Mesenchymal stem cell (in vitro differentiated cells and primary cell): Measurements from ENCODE around the gene HES4. TPM values are rescaled to one million over a fixed set of nuclear protein-coding genes. Genes with fewer than 3 reads are reported as not detected.

Experiments
- DNase-seq: peaks from one replicate; pipeline ENCODE4 v3.0.0-alpha.2; 2013
- H2AFZ ChIP-seq: one replicate; pipeline ENCODE4 v1.6.1; 2013; ENCODE audit warnings: low read depth, mild to moderate bottlenecking, control low read depth, inconsistent platforms, low read length, moderate library complexity
- H2AK5ac ChIP-seq: 2 replicates; pipeline ENCODE4 v1.6.1; 2013; ENCODE audit warnings: low read length, moderate library complexity, mild to moderate bottlenecking, inconsistent platforms; ENCODE audit not compliant: severe bottlenecking
- H2BK120ac ChIP-seq: one replicate; pipeline ENCODE4 v1.6.1; 2013; ENCODE audit warnings: low read depth, mild to moderate bottlenecking, inconsistent platforms, low read length, moderate library complexity
- H2BK12ac ChIP-seq, 2 experiments: one replicate each; pipeline ENCODE4 v1.6.1; 2013; ENCODE audit warnings: inconsistent platforms in 2 of 2, low read length in 2 of 2, mild to moderate bottlenecking in 2 of 2, moderate library complexity in 2 of 2, control low read depth in 1 of 2
- H2BK15ac ChIP-seq: one replicate; pipeline ENCODE4 v1.6.1; 2013; ENCODE audit warnings: mild to moderate bottlenecking, low read depth, inconsistent platforms; ENCODE audit not compliant: poor library complexity, severe bottlenecking
- H2BK5ac ChIP-seq: 2 replicates; pipeline ENCODE4 v1.6.1; 2013; ENCODE audit warnings: low read depth, mild to moderate bottlenecking, low read length, control low read depth, inconsistent platforms; ENCODE audit not compliant: poor library complexity, severe bottlenecking
- H3K14ac ChIP-seq, 2 experiments: one replicate each; pipeline ENCODE4 v1.6.1; 2013; ENCODE audit warnings: inconsistent platforms in 2 of 2, low read length in 2 of 2, control low read depth in 1 of 2, mild to moderate bottlenecking in 1 of 2, moderate library complexity in 1 of 2
- H3K18ac ChIP-seq, 2 experiments: one replicate each; pipeline ENCODE4 v1.6.1; 2013; ENCODE audit warnings: inconsistent platforms in 2 of 2, low read length in 2 of 2, control low read depth in 1 of 2, low read depth in 1 of 2, mild to moderate bottlenecking in 1 of 2
- H3K23ac ChIP-seq, 2 experiments: one replicate each; pipeline ENCODE4 v1.6.1; 2013; ENCODE audit warnings: inconsistent platforms in 2 of 2, low read length in 2 of 2, mild to moderate bottlenecking in 2 of 2, moderate library complexity in 2 of 2, control low read depth in 1 of 2
- H3K27ac ChIP-seq: 2 replicates; pipeline ENCODE4 v1.5.1; 2013; ENCODE audit warnings: mild to moderate bottlenecking, moderate library complexity, low read length, control low read depth, inconsistent platforms; ENCODE audit not compliant: poor library complexity, severe bottlenecking
- H3K27me3 ChIP-seq, 2 experiments: 2 replicates each; pipeline versions ENCODE4 v1.6.1 to v1.7.0; 2013; ENCODE audit warnings: low read length in 2 of 2, mild to moderate bottlenecking in 2 of 2, moderate library complexity in 2 of 2, control low read depth in 1 of 2, inconsistent platforms in 1 of 2; ENCODE audit not compliant: control insufficient read depth in 1 of 2, insufficient read depth in 1 of 2
- H3K36me3 ChIP-seq, 2 experiments: 2 replicates each; pipeline versions ENCODE4 v1.6.1 to v1.7.0; 2013; ENCODE audit warnings: low read length in 2 of 2, control low read depth in 1 of 2, inconsistent platforms in 1 of 2, low read depth in 1 of 2, mild to moderate bottlenecking in 1 of 2; ENCODE audit not compliant: insufficient read depth in 2 of 2, control insufficient read depth in 1 of 2
- H3K4ac ChIP-seq, 2 experiments: one replicate each; pipeline ENCODE4 v1.6.1; 2013; ENCODE audit warnings: inconsistent platforms in 2 of 2, low read length in 2 of 2, mild to moderate bottlenecking in 2 of 2, moderate library complexity in 2 of 2, control low read depth in 1 of 2, low read depth in 1 of 2
- H3K4me1 ChIP-seq: 2 replicates; pipeline ENCODE4 v1.6.1; 2013; ENCODE audit warnings: low read depth, low read length, control low read depth; ENCODE audit not compliant: control insufficient read depth, insufficient read depth
- H3K4me2 ChIP-seq: 2 replicates; pipeline ENCODE4 v1.6.1; 2013; ENCODE audit warnings: low read length, mild to moderate bottlenecking, inconsistent platforms; ENCODE audit not compliant: poor library complexity, severe bottlenecking
- H3K4me3 ChIP-seq, 2 experiments: 2 replicates each; pipeline versions ENCODE4 v1.5.1 to v1.7.0; 2013; ENCODE audit warnings: low read length in 2 of 2, mild to moderate bottlenecking in 2 of 2, control low read depth in 1 of 2, low read depth in 1 of 2; ENCODE audit not compliant: insufficient read depth in 1 of 2
- H3K79me1 ChIP-seq: replicated peaks from 2 replicates; pipeline ENCODE4 v1.6.1; 2013; ENCODE audit warnings: mild to moderate bottlenecking, control low read depth, low read length, inconsistent platforms; ENCODE audit not compliant: poor library complexity, severe bottlenecking
- H3K9ac ChIP-seq: 2 replicates; pipeline ENCODE4 v1.7.0; 2013; ENCODE audit warnings: mild to moderate bottlenecking, low read length, moderate library complexity
- H3K9me3 ChIP-seq: 2 replicates; pipeline ENCODE4 v1.7.0; 2013; ENCODE audit warnings: mild to moderate bottlenecking, low read length; ENCODE audit not compliant: control insufficient read depth
- H4K8ac ChIP-seq: one replicate; pipeline ENCODE4 v1.6.1; 2013; ENCODE audit warnings: inconsistent platforms, mild to moderate bottlenecking, low read length, moderate library complexity
- H4K91ac ChIP-seq: one replicate; pipeline ENCODE4 v1.6.1; 2013; ENCODE audit warnings: mild to moderate bottlenecking, low read length, inconsistent platforms
- WGBS: methylation state at CpG from one replicate; pipeline ENCODE4 v1.1.7; 2013; ENCODE audit warnings: mixed read lengths; 5-methylcytosine and 5-hydroxymethylcytosine counted together
- polyA plus RNA-seq, 2 experiments: library from polyadenylated mRNA; stranded (reverse); fragments of 200-250 nt; gene quantifications; one replicate each; pipeline ENCODE4 v1.2.3, GENCODE V29; 2013

Gene HES4, protein sequence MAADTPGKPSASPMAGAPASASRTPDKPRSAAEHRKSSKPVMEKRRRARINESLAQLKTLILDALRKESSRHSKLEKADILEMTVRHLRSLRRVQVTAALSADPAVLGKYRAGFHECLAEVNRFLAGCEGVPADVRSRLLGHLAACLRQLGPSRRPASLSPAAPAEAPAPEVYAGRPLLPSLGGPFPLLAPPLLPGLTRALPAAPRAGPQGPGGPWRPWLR
- 28.5 TPM for polyA plus RNA-seq (2013, experiment 1 of 2)
- 25.8 TPM for polyA plus RNA-seq (2013, experiment 2 of 2)

DNA sequence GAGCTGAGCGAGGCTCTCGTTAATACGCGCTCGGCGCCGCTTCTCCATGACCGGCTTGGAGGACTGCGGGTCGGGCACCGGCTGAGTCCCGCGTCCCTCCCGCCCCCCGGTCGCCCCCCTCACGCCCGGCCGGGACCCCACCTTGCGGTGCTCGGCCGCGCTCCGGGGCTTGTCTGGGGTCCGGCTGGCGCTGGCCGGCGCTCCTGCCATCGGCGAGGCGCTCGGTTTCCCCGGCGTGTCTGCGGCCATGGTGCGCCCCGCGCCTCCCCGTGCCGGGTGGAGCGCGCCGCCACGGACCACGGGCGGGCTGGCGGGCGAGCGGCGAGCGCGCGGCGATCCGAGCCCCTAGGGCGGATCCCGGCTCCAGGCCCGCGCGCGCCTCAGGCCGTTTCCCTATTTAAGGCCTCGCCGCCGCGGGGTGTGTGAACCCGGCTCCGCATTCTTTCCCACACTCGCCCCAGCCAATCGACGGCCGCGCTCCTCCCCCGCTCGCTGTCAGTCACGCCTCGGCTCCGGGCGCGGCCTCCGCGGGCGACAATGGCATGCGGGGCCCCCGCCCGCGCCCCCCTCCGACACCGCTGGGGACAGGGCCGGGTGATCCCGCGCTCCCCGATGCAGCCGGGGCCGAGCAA is at the start of gene HES4:
HES4 (minus strand) TSS at position 373 of the 632 bp plus-strand sequence; CDS start at position 249, 124 bp downstream.
- Histone ChIP-seq H3K4me2 (peak within 1 kb of the TSS; percentile 99), H3K4me3 (peak within 1 kb of the TSS; percentile 55 to 71), H2AK5ac (no peak within 1 kb of the TSS), H2AFZ (peak within 1 kb of the TSS; percentile 78), H2BK120ac (peak within 1 kb of the TSS; percentile 95), H3K27me3 (peaks cover 16 to 82% of the 10 kb centered on the region in 2 experiments), H3K14ac (peak within 1 kb of the TSS in 1 of 2 experiments; percentile 86), H3K4me1 (peaks cover 48% of the 10 kb centered on the region), H4K8ac (peak within 1 kb of the TSS; percentile 75), H3K23ac (peak within 1 kb of the TSS in 1 of 2 experiments; percentile 100), H4K91ac (peak within 1 kb of the TSS; percentile 80), H2BK12ac (peak within 1 kb of the TSS in 1 of 2 experiments; percentile 90), H3K4ac (peak within 1 kb of the TSS; percentile 85 to 97), H3K9me3 (no peaks in the 10 kb centered on the region), H3K27ac (no peak within 1 kb of the TSS), H3K18ac (peak within 1 kb of the TSS; percentile 82 to 98), H2BK5ac (no peak within 1 kb of the TSS), H2BK15ac (peak within 1 kb of the TSS; percentile 87), H3K9ac (peak within 1 kb of the TSS; percentile 83), H3K36me3 (peaks cover 0 to 11% of the 10 kb centered on the region in 2 experiments), H3K79me1 (peaks cover 4% of the 10 kb centered on the region)
- peak; percentile 94 for DNase-seq
- WGBS: under 1% methylated on average over 64 of the region's 95 CpGs

DNA sequence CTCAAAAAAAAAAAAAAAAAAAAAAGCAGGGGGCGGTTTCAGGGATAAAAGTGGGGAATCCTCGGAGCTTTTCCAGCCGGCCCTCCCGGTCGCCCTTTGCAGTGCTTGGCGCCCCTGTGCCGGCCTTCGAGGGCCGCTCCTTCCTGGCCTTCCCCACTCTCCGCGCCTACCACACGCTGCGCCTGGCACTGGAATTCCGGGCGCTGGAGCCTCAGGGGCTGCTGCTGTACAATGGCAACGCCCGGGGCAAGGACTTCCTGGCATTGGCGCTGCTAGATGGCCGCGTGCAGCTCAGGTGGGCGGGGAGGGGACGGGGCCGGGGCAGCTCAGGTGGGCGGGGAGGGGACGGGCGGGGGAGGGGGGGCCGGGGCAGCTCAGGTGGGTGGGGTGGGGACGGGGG is 48.9 kb upstream of the HES4 start:
- Histone ChIP-seq H3K27me3 (no peaks in the 10 kb centered on the region), H2AFZ (no peak overlapping the region), H3K4me2 (no peak overlapping the region), H3K36me3 (peaks cover 0 to 100% of the 10 kb centered on the region in 2 experiments), H3K27ac (no peak overlapping the region), H2BK5ac (no peak overlapping the region), H3K9ac (no peak overlapping the region), H3K79me1 (peaks cover 27% of the 10 kb centered on the region), H4K8ac (no peak overlapping the region), H3K4ac (no peak overlapping the region), H2AK5ac (no peak overlapping the region), H2BK120ac (no peak overlapping the region), H2BK15ac (no peak overlapping the region), H3K4me3 (no peak overlapping the region), H2BK12ac (no peak overlapping the region), H3K23ac (no peak overlapping the region), H3K4me1 (peaks cover 4% of the 10 kb centered on the region), H3K18ac (no peak overlapping the region), H4K91ac (no peak overlapping the region), H3K9me3 (no peaks in the 10 kb centered on the region), H3K14ac (no peak overlapping the region)
- 98% methylated on average over 9 of the region's 28 CpGs for WGBS
- DNase-seq: no peak

GRCh38 chr1:1047963-1048362 is 48.1 kb upstream of the HES4 start:
- no peak overlapping the region for H3K18ac ChIP-seq
- no peak for DNase-seq
- H3K14ac ChIP-seq: no peak overlapping the region
- H3K36me3 ChIP-seq: peaks cover 0 to 100% of the 10 kb centered on the region in 2 experiments
- H2AK5ac ChIP-seq: no peak overlapping the region
- no peak overlapping the region for H3K4me2 ChIP-seq
- no peak overlapping the region for H2BK120ac ChIP-seq
- H2BK5ac ChIP-seq: no peak overlapping the region
- peaks cover 29% of the 10 kb centered on the region for H3K79me1 ChIP-seq
- H3K27me3 ChIP-seq: no peaks in the 10 kb centered on the region
- no peak overlapping the region for H3K27ac ChIP-seq
- no peak overlapping the region for H3K4ac ChIP-seq
- H2BK15ac ChIP-seq: no peak overlapping the region
- no peak overlapping the region for H2AFZ ChIP-seq
- H3K4me3 ChIP-seq: no peak overlapping the region
- no peak overlapping the region for H3K23ac ChIP-seq
- no peaks in the 10 kb centered on the region for H3K4me1 ChIP-seq
- no peak overlapping the region for H4K91ac ChIP-seq
- H4K8ac ChIP-seq: no peak overlapping the region
- no peaks in the 10 kb centered on the region for H3K9me3 ChIP-seq
- H2BK12ac ChIP-seq: no peak overlapping the region
- no peak overlapping the region for H3K9ac ChIP-seq
- WGBS: 94% methylated on average over 25 of the region's 25 CpGs

- no peak overlapping the region for H3K4me3 ChIP-seq
- no peak overlapping the region for H3K4me2 ChIP-seq
- H2AK5ac ChIP-seq: no peak overlapping the region
- 97% methylated on average over 19 of the region's 19 CpGs for WGBS
- DNase-seq: no peak
- H3K27me3 ChIP-seq: no peaks in the 10 kb centered on the region
- no peak overlapping the region for H4K8ac ChIP-seq
- no peak overlapping the region for H4K91ac ChIP-seq
- H3K18ac ChIP-seq: no peak overlapping the region
- peaks cover 3% of the 10 kb centered on the region for H3K4me1 ChIP-seq
- H3K27ac ChIP-seq: no peak overlapping the region
- no peak overlapping the region for H2BK5ac ChIP-seq
- H3K9me3 ChIP-seq: no peaks in the 10 kb centered on the region
- no peak overlapping the region for H2AFZ ChIP-seq
- H3K36me3 ChIP-seq: peaks cover 0 to 100% of the 10 kb centered on the region in 2 experiments
- H3K4ac ChIP-seq: no peak overlapping the region
- H2BK15ac ChIP-seq: no peak overlapping the region
- no peak overlapping the region for H2BK120ac ChIP-seq
- H3K79me1 ChIP-seq: peaks cover 32% of the 10 kb centered on the region
- no peak overlapping the region for H3K23ac ChIP-seq
- H3K14ac ChIP-seq: no peak overlapping the region
- no peak overlapping the region for H2BK12ac ChIP-seq
- H3K9ac ChIP-seq: no peak overlapping the region
Measured at GRCh38 chr1:1047407-1047806, 47.5 kb upstream of the HES4 start.
